HuH-7.5 (cell line): ENCODE data around the gene CAPN13.
A peak's percentile ranks its signal among the peaks of the same experiment; 100 is the strongest.
"Not testable (repeated sequence)": the region's sequence is repeated elsewhere in the genome, so short reads cannot be mapped to it uniquely, and the experiment has no call there.

Experiments used
- DNase-seq: peaks from one replicate; pipeline ENCODE4 v3.0.0; 2011; ENCODE audit warnings: low spot score

Gene CAPN13

GRCh38 chr2:30705056-30705455, 102.2 kb downstream of the CAPN13 start:
- DNase-seq = no peak

- no peak for DNase-seq
These were observed 102.8 kb downstream of the CAPN13 start for GRCh38 chr2:30704309-30705020.

GRCh38 chr2:30702694-30703093, 104.6 kb downstream of the CAPN13 start:
- no peak for DNase-seq

- no peak for DNase-seq
These were observed 105.5 kb downstream of the CAPN13 start for GRCh38 chr2:30701782-30702181.

GRCh38 chr2:30697242-30698103, 109.8 kb downstream of the CAPN13 start:
- not testable (repeated sequence) for DNase-seq

GRCh38 chr2:30695749-30696148, 111.5 kb downstream of the CAPN13 start:
- no peak for DNase-seq

GRCh38 chr2:30694286-30695055, 112.8 kb downstream of the CAPN13 start:
- DNase-seq = no peak

GRCh38 chr2:30693821-30694281, 113.4 kb downstream of the CAPN13 start:
- no peak for DNase-seq

GRCh38 chr2:30692829-30693275, 114.4 kb downstream of the CAPN13 start:
- no peak for DNase-seq

- no peak for DNase-seq
These were observed 115.1 kb downstream of the CAPN13 start for GRCh38 chr2:30691948-30692828.

- no peak for DNase-seq
These were observed 115.9 kb downstream of the CAPN13 start for GRCh38 chr2:30691091-30691947.

GRCh38 chr2:30690126-30690561, 117.1 kb downstream of the CAPN13 start:
- DNase-seq = no peak

- DNase-seq = no peak
These were observed 117.6 kb downstream of the CAPN13 start for GRCh38 chr2:30689496-30690125.

- no peak for DNase-seq
These were observed 118.3 kb downstream of the CAPN13 start for GRCh38 chr2:30688956-30689401.

GRCh38 chr2:30686669-30687068, 120.6 kb downstream of the CAPN13 start:
- DNase-seq = no peak

GRCh38 chr2:30686000-30686399, 121.2 kb downstream of the CAPN13 start:
- peak; percentile 51 for DNase-seq

- DNase-seq = no peak
These were observed 122.2 kb downstream of the CAPN13 start for GRCh38 chr2:30684996-30685395.

GRCh38 chr2:30684516-30684915, 122.7 kb downstream of the CAPN13 start:
- no peak for DNase-seq

- DNase-seq = no peak
These were observed 123.2 kb downstream of the CAPN13 start for GRCh38 chr2:30684026-30684425.
